Measurements from ENCODE around the gene UNG.

- TF ChIP-seq CTCF (IDR thresholded peaks at IDR 0.05) (no peak), POLR2AphosphoS5 (IDR thresholded peaks at IDR 0.05; ENCODE audit: low read depth, low read length) (no peak), SIN3A (IDR thresholded peaks at IDR 0.05; ENCODE audit: borderline replicate concordance, low read depth, low read length) (no peak), TCF12 (IDR thresholded peaks at IDR 0.05) (no peak), TAF1 (IDR thresholded peaks at IDR 0.05; ENCODE audit: borderline replicate concordance, low read depth, low read length) (no peak), GATA2 (CRISPR knock-in tag; IDR thresholded peaks at IDR 0.05) (no peak), MXI1 (IDR thresholded peaks at IDR 0.05; ENCODE audit: low read depth, low read length) (no peak), EZH2phosphoT487 (IDR thresholded peaks at IDR 0.05; ENCODE audit: borderline replicate concordance, low read depth) (no peak)
- TF ChIP-seq, protein P1, sequence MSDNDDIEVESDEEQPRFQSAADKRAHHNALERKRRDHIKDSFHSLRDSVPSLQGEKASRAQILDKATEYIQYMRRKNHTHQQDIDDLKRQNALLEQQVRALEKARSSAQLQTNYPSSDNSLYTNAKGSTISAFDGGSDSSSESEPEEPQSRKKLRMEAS (IDR thresholded peaks at IDR 0.05; ENCODE audit: low read depth), result no peak
Observed at GRCh38 chr12:109120095-109120494, 22.7 kb downstream of the UNG start.

Measured in SK-N-SH (cell line).